EL (cell line): ENCODE data around the gene CORO2B.
"Not testable (repeated sequence)": the region's sequence is repeated elsewhere in the genome, so short reads cannot be mapped to it uniquely, and the experiment has no call there.

Experiments used
- DNase-seq: peaks from one replicate; pipeline ENCODE4 v3.0.0-alpha.2; 2016

CORO2B gene

DNA sequence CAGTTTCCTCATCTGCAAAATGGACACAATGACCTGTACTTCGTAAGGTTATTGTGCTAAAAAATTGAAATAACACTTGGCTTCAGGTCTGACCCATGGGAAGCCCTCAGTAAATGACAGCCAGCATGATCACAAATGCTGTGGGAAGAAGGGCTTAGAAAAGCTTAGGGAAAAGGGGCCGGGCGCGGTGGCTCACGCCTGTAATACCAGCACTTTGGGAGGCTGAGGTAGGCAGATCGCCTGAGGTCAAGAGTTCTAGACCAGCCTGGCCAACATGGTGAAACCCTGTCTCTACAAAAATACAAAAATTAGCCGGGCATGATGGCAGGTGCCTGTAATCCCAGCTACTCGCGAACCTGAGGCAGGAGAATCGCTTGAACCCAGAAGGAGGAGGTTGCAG, 102.0 kb downstream of the CORO2B start:
- DNase-seq, result not testable (repeated sequence)

- DNase-seq, result no peak
Observed at GRCh38 chr15:68681836-68682235, 103.0 kb downstream of the CORO2B start.

- no peak for DNase-seq
Observed at GRCh38 chr15:68682330-68682729, 103.5 kb downstream of the CORO2B start.

DNA sequence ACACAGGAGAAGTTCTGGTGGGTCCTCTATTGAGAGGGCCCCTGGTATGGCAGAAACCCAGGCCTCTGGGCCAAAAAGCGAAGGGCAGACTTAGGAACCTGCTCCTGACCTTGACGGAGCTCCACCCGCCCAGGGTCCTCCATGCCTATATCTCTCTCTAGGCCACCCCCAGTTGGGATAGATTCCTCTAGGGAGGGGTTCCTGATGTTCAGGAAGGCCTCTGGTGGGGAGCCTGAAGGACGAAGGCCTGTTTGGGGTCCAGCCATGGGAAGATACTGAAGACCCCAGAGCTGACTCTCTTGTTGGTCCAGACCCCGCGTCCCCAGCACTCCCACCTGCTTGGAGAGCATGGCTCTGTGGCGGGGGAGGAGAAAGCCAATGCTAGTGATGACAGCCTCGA, 104.2 kb downstream of the CORO2B start:
- no peak for DNase-seq

DNA sequence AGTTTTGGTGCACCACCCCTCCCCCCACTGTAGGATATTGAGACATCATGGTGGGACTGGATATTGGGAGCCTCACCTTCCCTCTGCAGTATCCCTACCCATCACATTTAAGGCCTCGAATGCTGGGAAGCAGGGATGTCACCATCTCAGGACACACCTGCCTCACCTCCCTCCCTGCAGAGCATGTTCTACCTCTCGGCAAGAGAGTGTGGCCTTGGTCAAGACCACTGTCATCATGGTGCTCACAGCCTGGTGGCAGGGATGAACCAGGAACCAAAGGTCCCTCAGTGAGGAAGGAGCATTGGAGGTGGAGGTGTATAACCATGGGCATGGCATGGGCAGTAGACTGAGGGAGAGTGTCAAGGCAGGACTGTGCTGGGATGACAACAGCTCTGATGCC, 104.8 kb downstream of the CORO2B start:
- no peak for DNase-seq

DNA sequence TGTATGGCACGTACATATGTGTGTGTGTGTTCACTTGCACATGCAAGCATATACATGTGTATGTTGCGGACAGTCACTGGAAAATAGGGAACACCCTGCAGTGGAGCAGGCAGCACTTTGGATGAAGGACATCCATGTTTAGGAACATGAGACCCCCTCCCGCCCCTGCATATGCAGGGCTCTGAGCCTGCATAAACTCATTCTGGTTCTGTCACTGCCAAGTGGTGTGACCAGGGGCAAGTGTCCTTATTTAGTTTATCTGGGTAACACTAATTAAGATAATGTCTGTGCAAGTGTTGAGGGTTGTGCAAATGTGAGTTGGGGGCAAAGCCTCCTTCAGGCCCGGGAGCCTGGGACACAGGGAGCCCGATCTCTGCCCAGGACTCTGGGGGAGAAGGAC, 105.7 kb downstream of the CORO2B start:
- no peak for DNase-seq

- no peak for DNase-seq
Observed at GRCh38 chr15:68687136-68687735, 108.4 kb downstream of the CORO2B start.

DNA sequence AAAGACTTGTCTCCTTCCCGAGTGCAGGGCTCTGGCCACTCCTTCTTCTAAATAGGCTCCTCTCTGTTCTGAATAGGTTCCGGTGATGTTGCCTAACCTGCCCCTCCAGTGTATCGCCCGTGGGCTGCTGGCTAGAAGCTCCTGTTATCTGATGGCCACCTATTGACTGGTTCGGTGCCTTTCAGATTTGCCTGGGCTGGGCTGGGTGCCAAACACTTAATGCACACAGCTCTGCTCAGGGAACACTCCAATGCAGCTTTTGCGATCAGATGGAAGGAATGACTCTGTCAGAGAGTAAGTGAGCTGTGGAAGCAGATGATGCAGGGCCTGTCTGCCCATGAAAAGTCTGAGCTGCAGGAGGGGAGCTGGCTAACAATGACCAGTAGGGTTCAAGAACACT, 112.9 kb downstream of the CORO2B start:
- no peak for DNase-seq

- DNase-seq, result peak; percentile 51
Observed at GRCh38 chr15:68693071-68693470, 114.3 kb downstream of the CORO2B start.

DNA sequence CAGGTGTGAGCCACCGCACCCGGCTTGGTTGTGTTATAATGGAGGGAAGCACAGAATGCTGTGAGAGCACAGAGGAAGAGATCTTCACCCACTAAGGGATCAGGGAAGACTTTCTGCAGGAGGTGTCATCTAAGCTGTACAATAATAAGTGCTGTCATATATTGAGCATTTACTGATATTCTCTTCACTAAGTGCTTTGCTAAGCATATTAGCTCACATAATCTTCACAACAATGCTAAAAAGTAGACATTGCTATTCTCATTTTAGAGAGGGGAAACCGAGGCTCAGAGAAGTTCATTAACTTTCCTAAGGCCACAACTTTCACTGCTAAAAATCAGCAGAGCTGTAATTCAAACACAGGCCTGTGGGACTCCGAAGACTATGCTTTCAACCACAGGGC, 115.3 kb downstream of the CORO2B start:
- DNase-seq, result no peak

GRCh38 chr15:68695061-68695595, 116.3 kb downstream of the CORO2B start:
- no peak for DNase-seq

DNA sequence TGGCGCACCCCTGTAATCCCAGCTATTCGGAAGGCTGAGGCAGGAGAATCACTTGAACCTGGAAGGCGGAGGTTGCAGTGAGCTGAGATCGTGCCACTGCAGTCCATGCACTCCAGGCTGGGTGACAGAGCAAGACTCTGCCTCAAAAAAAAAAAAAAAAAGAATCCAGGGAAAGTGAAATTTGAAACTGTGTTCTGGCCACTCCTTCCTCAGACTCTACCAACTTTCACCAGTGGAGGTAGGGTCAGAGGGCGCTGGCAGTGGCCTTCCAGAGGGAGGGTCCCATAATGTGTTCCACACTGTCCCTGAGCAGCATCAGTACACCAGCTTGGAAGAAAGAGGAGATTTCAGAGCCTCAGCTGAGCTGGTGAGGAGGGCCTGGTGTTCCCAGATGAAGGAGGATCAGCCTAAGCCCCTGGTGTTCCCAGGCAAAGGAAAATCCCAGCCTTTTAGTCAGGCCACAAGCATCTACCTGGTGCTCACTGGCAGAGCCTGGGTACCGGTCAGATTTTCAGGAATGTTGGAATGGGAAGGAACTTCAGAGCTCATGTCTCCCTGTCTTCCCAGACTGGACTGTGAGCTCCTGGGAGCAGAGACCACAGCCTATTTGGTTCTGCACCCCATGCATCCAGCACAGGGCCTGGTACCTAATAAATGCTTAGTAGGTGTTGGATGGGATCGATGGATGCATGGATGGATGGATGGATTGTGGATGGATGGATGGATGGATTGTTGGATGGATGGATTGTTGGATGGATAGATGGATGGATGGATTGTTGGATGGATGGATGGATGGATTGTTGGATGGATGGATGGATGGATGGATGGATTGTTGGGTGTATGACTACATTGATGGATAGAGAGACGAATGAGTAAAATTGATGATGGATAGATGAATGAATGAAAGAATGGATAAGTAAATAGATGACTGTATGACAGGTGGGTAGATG, 117.9 kb downstream of the CORO2B start:
- DNase-seq, result no peak

DNA sequence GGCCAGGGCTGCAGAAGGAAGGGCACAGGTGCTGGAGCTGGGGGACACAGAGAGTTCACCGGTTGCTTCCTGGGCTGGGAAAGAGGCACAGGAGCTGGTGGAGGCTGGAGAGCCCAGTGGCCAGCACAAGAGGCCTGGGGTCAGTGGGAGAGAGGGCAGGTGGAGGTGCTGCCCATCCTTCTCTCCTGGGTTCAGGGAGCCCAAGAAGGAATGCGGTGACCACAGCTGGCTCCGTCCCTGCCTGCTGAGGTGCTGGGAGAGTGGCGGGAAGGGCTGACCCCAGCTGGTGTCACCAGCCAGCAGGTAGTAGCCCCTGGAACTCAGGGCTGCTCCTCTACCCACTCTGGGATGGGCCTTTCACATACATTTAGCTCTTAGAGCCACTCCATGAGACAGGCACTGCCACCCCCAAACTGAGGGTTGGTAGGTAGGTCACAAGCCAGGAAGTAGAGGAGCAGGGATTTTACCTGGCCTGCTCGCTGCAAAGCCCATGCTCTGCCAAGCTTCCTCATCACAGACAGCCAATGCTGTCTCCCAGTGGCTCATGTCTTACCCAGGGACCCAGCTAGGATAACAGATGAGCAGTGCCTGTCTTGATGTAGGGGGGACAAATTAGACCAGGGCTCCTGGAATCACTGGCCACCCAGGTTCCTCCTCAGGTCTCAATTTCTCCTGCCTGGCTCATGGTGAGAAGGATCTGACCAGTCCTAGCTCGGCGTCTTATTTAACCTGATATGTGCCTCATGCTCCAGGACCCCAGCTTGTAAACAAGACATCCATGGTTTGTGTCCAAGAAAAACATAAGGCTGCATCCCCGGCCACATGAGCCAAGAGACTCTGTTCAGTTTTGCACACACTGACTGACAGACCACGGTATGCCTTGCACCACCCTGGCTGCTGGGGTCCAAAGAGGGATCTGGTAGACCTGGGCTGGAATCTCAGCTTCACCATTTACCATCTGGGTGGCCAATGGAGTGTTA, 119.2 kb downstream of the CORO2B start:
- DNase-seq, result no peak

DNA sequence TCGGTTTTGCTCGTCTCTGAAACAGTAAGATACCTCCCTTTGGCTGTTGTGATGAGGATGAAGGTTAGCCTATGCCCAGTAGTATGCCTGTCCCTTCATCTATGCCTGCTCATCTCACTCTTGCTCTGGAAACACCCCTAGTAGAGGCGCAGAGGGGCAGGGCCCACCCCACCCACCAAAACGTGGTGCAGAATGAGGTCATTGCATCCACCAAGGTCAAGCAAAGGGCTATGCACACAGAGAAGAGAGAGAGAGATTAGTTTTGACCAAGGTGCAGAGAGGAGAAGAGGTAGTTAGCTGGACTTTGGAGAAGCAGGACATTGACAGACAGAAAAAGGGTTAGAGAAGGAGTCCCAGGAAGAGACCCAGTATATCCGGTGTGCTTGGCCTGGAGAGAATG, 119.9 kb downstream of the CORO2B start:
- DNase-seq, result no peak

- no peak for DNase-seq
Observed at GRCh38 chr15:68699124-68699880, 120.5 kb downstream of the CORO2B start.

- no peak for DNase-seq
Observed at GRCh38 chr15:68699881-68700454, 121.2 kb downstream of the CORO2B start.

DNA sequence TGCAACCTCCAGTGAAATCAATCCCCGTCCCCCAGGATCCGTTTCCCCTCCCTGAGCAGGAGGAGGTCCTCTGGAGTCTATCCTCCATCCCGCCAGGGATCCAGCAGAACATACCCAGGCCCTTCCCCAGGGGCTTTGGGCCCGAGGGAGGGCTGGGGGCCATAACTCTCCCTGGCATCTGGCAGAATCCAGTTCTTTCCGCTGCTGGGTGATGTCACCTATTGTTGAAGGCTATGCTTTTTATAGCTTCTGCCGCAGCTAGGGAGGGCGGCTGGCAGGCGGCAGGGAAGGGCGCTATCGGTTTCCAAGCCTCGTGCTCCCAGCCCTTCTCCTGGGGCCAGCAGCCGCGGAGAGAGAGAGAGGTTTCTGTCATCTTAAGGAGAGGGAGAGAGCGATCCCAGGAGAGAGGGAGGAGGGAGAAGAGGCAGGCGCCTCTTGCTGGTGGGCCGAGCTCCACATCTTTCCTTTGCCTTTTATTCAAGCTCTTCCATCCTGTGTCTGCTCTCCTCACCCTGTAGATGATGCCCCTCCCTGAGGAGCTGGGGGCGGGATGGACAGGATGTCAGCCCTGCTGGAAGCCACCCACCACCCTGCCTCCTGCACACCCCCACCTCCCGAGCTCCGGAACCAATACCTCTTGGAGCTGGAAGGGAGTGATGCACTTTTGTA, 121.8 kb downstream of the CORO2B start:
- peak; percentile 18 for DNase-seq

DNA sequence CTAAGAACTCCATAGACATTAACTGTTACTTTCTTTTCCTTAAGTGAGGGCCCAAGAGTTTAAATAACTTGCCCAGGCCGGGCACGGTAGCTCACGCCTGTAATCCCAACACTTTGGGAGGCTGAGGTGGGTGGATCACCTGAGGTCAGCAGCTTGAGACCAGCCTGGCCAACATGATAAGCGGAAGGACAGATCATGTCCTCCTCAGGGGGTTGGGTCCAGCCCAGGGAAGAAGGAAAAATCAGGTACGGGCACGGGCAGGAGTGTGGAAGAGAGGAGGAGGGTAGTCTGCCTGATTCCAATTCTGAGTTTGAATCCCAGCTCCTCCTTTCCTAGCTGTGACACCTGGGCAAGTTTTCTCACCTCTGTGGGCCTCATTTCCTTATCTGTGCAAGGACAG, 123.1 kb downstream of the CORO2B start:
- DNase-seq, result no peak

DNA sequence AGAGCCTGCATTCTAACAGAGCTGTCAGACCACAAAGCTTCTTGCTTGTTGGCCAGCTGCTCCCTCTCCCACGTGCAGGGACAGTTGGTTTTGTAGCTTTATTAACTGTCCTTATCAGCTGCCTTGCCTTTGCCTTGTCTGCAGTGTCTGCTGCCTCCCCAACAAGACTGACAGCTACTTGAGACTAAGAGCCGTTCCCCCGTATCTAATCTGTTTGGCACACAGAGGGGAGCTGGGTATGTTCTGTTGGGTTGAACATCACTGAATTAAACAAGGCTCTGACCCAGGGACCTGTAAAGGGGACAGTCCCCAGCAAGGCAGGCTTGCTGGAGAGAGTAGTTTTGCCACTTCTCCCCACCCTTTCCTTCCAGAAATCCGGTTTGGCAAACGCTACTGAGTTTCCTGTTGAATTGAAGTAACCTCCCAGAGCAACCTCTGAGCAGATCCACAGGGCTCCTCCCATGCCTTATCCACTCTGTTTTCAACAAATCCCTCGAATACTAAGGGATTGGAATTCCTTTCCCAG, 125.8 kb downstream of the CORO2B start:
- DNase-seq, result no peak

DNA sequence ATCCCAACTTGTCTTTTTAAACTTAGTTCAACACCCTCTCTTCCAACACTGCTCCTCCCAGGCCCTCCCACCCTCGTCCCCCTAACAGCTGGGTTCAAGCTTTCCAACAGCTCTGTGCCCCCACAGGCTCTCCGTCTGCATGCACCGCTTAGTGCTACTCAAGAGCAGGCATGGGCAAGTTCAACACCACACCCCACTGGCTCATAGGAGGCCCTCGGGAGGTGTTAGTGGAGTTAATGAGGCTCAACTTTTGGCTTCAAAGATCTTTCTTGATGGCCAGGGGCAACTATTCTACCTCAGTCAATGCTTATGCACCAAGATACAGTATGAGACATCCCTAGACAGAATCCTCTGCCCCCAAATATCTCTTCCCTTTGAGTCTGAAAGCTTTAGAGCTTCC, 127.5 kb downstream of the CORO2B start:
- DNase-seq, result no peak

DNA sequence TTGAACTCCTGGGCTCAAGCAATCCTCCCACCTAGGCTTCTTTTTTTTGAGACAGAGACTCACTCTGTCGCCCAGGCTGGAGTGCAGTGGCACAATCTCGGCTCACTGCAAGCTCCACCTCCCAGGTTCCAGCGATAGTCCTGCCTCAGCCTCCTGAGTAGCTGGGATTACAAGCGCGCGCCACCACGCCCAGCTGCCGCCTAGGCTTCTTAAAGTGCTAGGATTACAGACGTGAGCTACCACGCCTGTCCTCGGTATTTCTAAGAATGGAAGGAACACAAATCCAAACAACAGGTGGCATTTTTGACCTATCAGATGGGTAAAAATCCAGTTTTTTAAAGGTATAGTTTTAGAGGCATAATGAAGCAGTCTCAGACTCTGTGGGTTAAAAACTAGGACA, 128.1 kb downstream of the CORO2B start:
- no peak for DNase-seq
